Stomach (tissue), 4 donors: Measurements from ENCODE around the gene FADS3.

Experiments
- CTCF ChIP-seq, 7 experiments: fragments of 450-650 bp in 4 of 7; fragments of 200-600 bp in 3 of 7; sonication (generic) in 3 of 7; IDR thresholded peaks; one replicate each; pipeline ENCODE4 v1.5.1; 2016 to 2019; ENCODE audit warnings: antibody characterized with exemption in 7 of 7, control low read depth in 2 of 7, mild to moderate bottlenecking in 1 of 7
- POLR2A ChIP-seq, 4 donors: fragments of 450-650 bp; IDR thresholded peaks; one replicate each; pipeline ENCODE4 v1.6.1; 2016; ENCODE audit warnings: antibody characterized with exemption in 4 of 4, control low read depth in 2 of 4, mild to moderate bottlenecking in 1 of 4, moderate library complexity in 1 of 4
- POLR2AphosphoS5 ChIP-seq, 3 donors: sonication (generic); formaldehyde crosslinking; IDR thresholded peaks; one replicate each; pipeline ENCODE4 v1.6.1; 2016; ENCODE audit warnings: antibody characterized with exemption in 3 of 3

DNA sequence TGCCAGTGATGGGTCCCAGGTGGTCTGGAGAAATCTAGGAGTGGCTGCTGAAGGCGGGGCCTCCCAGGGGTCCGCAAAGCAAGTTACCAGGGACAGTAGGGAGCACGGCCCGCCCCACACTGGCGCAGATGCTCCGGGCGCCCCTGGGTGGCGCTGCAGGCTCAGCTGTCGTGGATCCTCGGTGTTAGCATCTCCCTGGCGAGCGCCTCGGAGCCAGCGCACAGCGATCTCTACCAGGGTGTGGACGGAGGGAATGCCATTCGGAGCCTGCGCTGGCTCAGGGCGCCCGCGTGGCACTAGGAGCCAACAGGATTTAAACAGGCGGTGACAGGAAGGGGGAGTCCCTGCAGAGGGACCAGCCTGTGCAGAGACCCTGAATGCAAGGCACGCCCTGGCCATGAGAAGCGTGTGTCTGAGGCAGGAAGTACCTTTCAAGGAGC, 20.2 kb downstream of the FADS3 start:
- TF ChIP-seq CTCF (IDR thresholded peaks at IDR 0.05) = peak in 5 of 7 experiments; percentile 73 to 82 (median 79)
- no peak for TF ChIP-seq POLR2A (IDR thresholded peaks at IDR 0.05)
- TF ChIP-seq POLR2AphosphoS5 (IDR thresholded peaks at IDR 0.05) = peak in 1 of 3 donors; percentile 44
